ENCODE measurements around the gene PRDX6. TPM values are rescaled to one million over a fixed set of nuclear protein-coding genes. Genes with fewer than 3 reads are reported as not detected.
A peak's percentile ranks its signal among the peaks of the same experiment; 100 is the strongest.

PRDX6 gene
- total and polyA plus RNA-seq, 10 of the 15 experiments (the other 5 are each of a cell fraction or from before 2014, with no cell fraction given), result 70.7 to 230 (median 138) TPM

GRCh38 chr1:173506437-173506836, 29.3 kb downstream of the PRDX6 start:
- H3K4me1 ChIP-seq (ENCODE audit: control insufficient read depth, insufficient read depth, low read length), result no peaks in the 10 kb centered on the region
- H3K9me3 ChIP-seq (replicated peaks; ENCODE audit: control insufficient read depth, insufficient read depth, low read length), result no peaks in the 10 kb centered on the region
- in situ Hi-C loops (cut with MboI), result no loop called here
- POLR2A ChIA-PET, result no interaction called here
- H3K36me3 ChIP-seq (ENCODE audit: control insufficient read depth in 2 of 2, insufficient read depth in 2 of 2, low read length in 1 of 2), result no peaks in the 10 kb centered on the region
- no peaks in the 10 kb centered on the region for H3K27me3 ChIP-seq (replicated peaks in 1 of 2; ENCODE audit: control insufficient read depth in 2 of 2, insufficient read depth in 2 of 2, low read length in 1 of 2)
- H3K79me2 ChIP-seq (ENCODE audit: control insufficient read depth, insufficient read depth, low read length), result no peaks in the 10 kb centered on the region
- 43% methylated on average over 6 of the region's 6 CpGs for WGBS (ENCODE audit: insufficient coverage, insufficient replicate concordance, low lambda C conversion rate, missing lambda C conversion rate)
- intact Hi-C loops (cut with micrococcal nuclease; ENCODE audit: unreplicated experiment), result loop anchor here (5.0 kb wide), 1 partner anchor 74 kb away; no protein-coding TSS in a partner anchor
- FAIRE-seq (no peak), ATAC-seq (peak; percentile 81), DNase-seq (ENCODE audit: low read depth, low spot score) (no peak)
- H3K9ac ChIP-seq (ENCODE audit: control insufficient read depth, insufficient read depth, low read length), result no peak overlapping the region
- CTCF ChIA-PET, result interaction anchor here (0.6 to 3.6 kb wide), 3 partner anchors 29 to 764 kb away, joined by 3 to 24 read pairs (median 3); no protein-coding TSS in a partner anchor
- SMC1A ChIA-PET (ENCODE audit: uncharacterized antibody, unreplicated experiment), result interaction anchor here (0.9 to 3.6 kb wide), 4 partner anchors 26 to 303 kb away, joined by 3 to 18 read pairs (median 4); no protein-coding TSS in a partner anchor
- H3K4me2 ChIP-seq (ENCODE audit: control insufficient read depth, insufficient read depth), result no peak overlapping the region
- H2AFZ ChIP-seq (ENCODE audit: control insufficient read depth, low read depth, low read length), result no peak overlapping the region
- H3K4me3 ChIP-seq, result no peak overlapping the region
- TF ChIP-seq SMC3 (IDR thresholded peaks at IDR 0.05; ENCODE audit: borderline replicate concordance, low read length), result peak; percentile 26; the same call in 1 of the 2 replicates
- TF ChIP-seq, protein P1, sequence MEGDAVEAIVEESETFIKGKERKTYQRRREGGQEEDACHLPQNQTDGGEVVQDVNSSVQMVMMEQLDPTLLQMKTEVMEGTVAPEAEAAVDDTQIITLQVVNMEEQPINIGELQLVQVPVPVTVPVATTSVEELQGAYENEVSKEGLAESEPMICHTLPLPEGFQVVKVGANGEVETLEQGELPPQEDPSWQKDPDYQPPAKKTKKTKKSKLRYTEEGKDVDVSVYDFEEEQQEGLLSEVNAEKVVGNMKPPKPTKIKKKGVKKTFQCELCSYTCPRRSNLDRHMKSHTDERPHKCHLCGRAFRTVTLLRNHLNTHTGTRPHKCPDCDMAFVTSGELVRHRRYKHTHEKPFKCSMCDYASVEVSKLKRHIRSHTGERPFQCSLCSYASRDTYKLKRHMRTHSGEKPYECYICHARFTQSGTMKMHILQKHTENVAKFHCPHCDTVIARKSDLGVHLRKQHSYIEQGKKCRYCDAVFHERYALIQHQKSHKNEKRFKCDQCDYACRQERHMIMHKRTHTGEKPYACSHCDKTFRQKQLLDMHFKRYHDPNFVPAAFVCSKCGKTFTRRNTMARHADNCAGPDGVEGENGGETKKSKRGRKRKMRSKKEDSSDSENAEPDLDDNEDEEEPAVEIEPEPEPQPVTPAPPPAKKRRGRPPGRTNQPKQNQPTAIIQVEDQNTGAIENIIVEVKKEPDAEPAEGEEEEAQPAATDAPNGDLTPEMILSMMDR (IDR thresholded peaks at IDR 0.05 in 2 of 3, conservative IDR thresholded peaks at IDR 0.05 in 1 of 3; ENCODE audit: control insufficient read depth in 2 of 3, extremely low read depth in 1 of 3, insufficient read depth in 1 of 3, low read depth in 3 of 3, low read length in 3 of 3), result peak; percentile 19 to 41 (median 27); a peak in 4 of 6 replicates
- peak; percentile 41 for TF ChIP-seq RAD21 (IDR thresholded peaks at IDR 0.05; ENCODE audit: insufficient read depth, low read depth, low read length)
- TF ChIP-seq, protein P2, sequence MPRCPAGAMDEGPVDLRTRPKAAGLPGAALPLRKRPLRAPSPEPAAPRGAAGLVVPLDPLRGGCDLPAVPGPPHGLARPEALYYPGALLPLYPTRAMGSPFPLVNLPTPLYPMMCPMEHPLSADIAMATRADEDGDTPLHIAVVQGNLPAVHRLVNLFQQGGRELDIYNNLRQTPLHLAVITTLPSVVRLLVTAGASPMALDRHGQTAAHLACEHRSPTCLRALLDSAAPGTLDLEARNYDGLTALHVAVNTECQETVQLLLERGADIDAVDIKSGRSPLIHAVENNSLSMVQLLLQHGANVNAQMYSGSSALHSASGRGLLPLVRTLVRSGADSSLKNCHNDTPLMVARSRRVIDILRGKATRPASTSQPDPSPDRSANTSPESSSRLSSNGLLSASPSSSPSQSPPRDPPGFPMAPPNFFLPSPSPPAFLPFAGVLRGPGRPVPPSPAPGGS (IDR thresholded peaks at IDR 0.05; ENCODE audit: borderline replicate concordance, insufficient read depth, low read depth, low read length, poor library complexity, severe bottlenecking), result no peak
- no peaks in the 10 kb centered on the region for H4K20me1 ChIP-seq (ENCODE audit: control insufficient read depth, insufficient read depth)
- BruUV-seq (replicated peaks), result no TSS peak
- RAD21 ChIA-PET (ENCODE audit: unreplicated experiment), result no interaction called here
- H3K27ac ChIP-seq (ENCODE audit: control insufficient read depth, insufficient read depth), result no peak overlapping the region
